Hepatocyte (in vitro differentiated cells): ENCODE results near the gene CELF4. TPM values are rescaled to one million over a fixed set of nuclear protein-coding genes. Genes with fewer than 3 reads are reported as not detected.

Experiments used
- DNase-seq: peaks from one replicate; pipeline ENCODE4 v3.0.0-alpha.2; 2016; ENCODE audit warnings: low spot score
- H2AFZ ChIP-seq: fragments of 200-600 bp; sonication (generic); 2 replicates; pipeline ENCODE4 v1.6.0; 2016; ENCODE audit warnings: antibody characterized with exemption, mild to moderate bottlenecking
- H3K27ac ChIP-seq: fragments of 200-600 bp; sonication (generic); 2 replicates; pipeline ENCODE4 v1.5.1; 2016; ENCODE audit warnings: mild to moderate bottlenecking
- H3K27me3 ChIP-seq: fragments of 200-600 bp; sonication (generic); 2 replicates; pipeline ENCODE4 v1.6.1; 2016
- H3K36me3 ChIP-seq: fragments of 200-600 bp; sonication (generic); replicated peaks from 2 replicates; pipeline ENCODE4 v1.5.1; 2016; ENCODE audit warnings: low read depth; ENCODE audit not compliant: insufficient read depth
- H3K4me1 ChIP-seq: fragments of 200-600 bp; sonication (generic); 2 replicates; pipeline ENCODE4 v1.5.1; 2016; ENCODE audit warnings: mild to moderate bottlenecking, moderate library complexity; ENCODE audit not compliant: insufficient read depth
- H3K4me2 ChIP-seq: fragments of 200-600 bp; sonication (generic); 2 replicates; pipeline ENCODE4 v1.6.0; 2016
- H3K4me3 ChIP-seq: fragments of 200-600 bp; sonication (generic); 2 replicates; pipeline ENCODE4 v1.5.1; 2016; ENCODE audit warnings: mild to moderate bottlenecking
- H3K79me2 ChIP-seq: fragments of 200-600 bp; sonication (generic); 2 replicates; pipeline ENCODE4 v1.6.0; 2017; ENCODE audit warnings: mild to moderate bottlenecking
- H3K9me2 ChIP-seq: fragments of 200-600 bp; sonication (generic); replicated peaks from 2 replicates; pipeline ENCODE4 v1.6.0; 2017; ENCODE audit warnings: mild to moderate bottlenecking; ENCODE audit not compliant: insufficient read depth
- H3K9me3 ChIP-seq: fragments of 200-600 bp; sonication (generic); 2 replicates; pipeline ENCODE4 v1.5.1; 2016; ENCODE audit warnings: low read depth, mild to moderate bottlenecking
- H4K20me1 ChIP-seq: fragments of 200-600 bp; sonication (generic); 2 replicates; pipeline ENCODE4 v1.6.0; 2016; ENCODE audit warnings: mild to moderate bottlenecking; ENCODE audit not compliant: insufficient read depth, poor library complexity, severe bottlenecking
- CTCF ChIP-seq: fragments of 200-600 bp; sonication (generic); IDR thresholded peaks from 2 replicates; pipeline ENCODE4 v1.5.1; 2016; ENCODE audit warnings: antibody characterized with exemption, mild to moderate bottlenecking; ENCODE audit not compliant: poor library complexity
- EZH2 ChIP-seq: fragments of 200-600 bp; sonication (generic); IDR thresholded peaks from 2 replicates; pipeline ENCODE4 v1.6.1; 2016; ENCODE audit warnings: antibody characterized with exemption, mild to moderate bottlenecking, borderline replicate concordance
- EZH2phosphoT487 ChIP-seq: fragments of 200-600 bp; sonication (generic); IDR thresholded peaks from one replicate; pipeline ENCODE4 v1.6.1; 2018; ENCODE audit warnings: antibody characterized with exemption, mild to moderate bottlenecking, low read depth, moderate library complexity; ENCODE audit not compliant: unreplicated experiment, severe bottlenecking
- WGBS: methylation state at CpG from one replicate; pipeline ENCODE4 v1.1.6; 2016; ENCODE audit warnings: low lambda C conversion rate; ENCODE audit errors: missing lambda C conversion rate; 5-methylcytosine and 5-hydroxymethylcytosine counted together
- polyA plus RNA-seq: library from polyadenylated mRNA; unstranded; fragments of >200 nt; fragmentation: Nextera tagmentation; extraction: Ambion mirVana; gene quantifications from 2 replicates; pipeline ENCODE4 v1.2.1, GENCODE V29; 2016
- total RNA-seq: library from RNA; depleted of rRNA; stranded (reverse); fragments of >200 nt; gene quantifications from 2 replicates; pipeline ENCODE4 v1.2.3, GENCODE V29; 2014

CELF4 gene
- total and polyA plus RNA-seq, 2 experiments from 2014 or later, result 1.3 to 2.9 TPM

DNA sequence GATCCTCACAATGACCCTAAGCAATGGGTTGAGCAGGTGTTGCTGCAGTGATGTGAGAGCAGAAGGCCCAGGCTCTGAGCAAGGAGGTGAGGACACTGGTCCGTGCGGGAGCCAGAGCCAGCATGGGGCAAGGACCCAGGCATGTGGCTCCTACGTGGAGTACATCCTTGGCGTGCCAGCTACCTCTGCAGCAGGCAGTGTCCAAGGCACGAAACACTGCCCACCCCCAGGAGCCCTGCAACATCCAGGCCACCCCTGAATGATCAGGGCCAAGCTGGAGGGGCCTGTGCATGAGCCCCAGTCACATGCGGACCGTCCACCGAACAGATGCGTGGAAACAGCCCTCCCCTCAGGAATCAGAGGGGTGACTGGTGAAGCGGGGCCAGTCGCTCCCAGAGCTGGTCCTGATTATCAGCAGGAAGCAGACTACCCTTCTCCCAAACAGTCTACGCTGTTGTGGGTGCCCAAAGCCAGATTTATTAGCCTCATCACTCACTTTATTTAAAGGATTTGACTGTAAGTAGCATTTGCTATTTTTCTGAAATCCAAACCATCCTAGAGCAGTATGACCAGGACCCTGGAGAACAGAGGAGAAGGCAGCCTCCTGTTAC lies 16.8 kb downstream of the CELF4 start:
- DNase-seq, result no peak
- no peaks in the 10 kb centered on the region for H3K36me3 ChIP-seq
- no peaks in the 10 kb centered on the region for H3K9me2 ChIP-seq
- no peaks in the 10 kb centered on the region for H3K79me2 ChIP-seq
- H4K20me1 ChIP-seq, result no peaks in the 10 kb centered on the region
- no peaks in the 10 kb centered on the region for H3K9me3 ChIP-seq
- TF ChIP-seq EZH2phosphoT487 (no peak), CTCF (no peak), EZH2 (no peak)
- WGBS, result 73% methylated on average over 12 of the region's 12 CpGs
- H3K4me3 ChIP-seq, result no peak overlapping the region
- H2AFZ ChIP-seq, result no peak overlapping the region
- no peak overlapping the region for H3K27ac ChIP-seq
- no peak overlapping the region for H3K4me2 ChIP-seq
- peaks cover 3% of the 10 kb centered on the region for H3K27me3 ChIP-seq
- no peaks in the 10 kb centered on the region for H3K4me1 ChIP-seq

GRCh38 chr18:37547196-37547827 lies 18.3 kb downstream of the CELF4 start:
- no peak overlapping the region for H2AFZ ChIP-seq
- no peaks in the 10 kb centered on the region for H3K4me1 ChIP-seq
- H3K79me2 ChIP-seq, result no peaks in the 10 kb centered on the region
- TF ChIP-seq EZH2 (no peak), EZH2phosphoT487 (no peak), CTCF (no peak)
- no peaks in the 10 kb centered on the region for H3K36me3 ChIP-seq
- no peak overlapping the region for H3K27ac ChIP-seq
- no peak overlapping the region for H3K4me2 ChIP-seq
- no peak overlapping the region for H3K4me3 ChIP-seq
- no peaks in the 10 kb centered on the region for H3K27me3 ChIP-seq
- no peaks in the 10 kb centered on the region for H4K20me1 ChIP-seq
- H3K9me3 ChIP-seq, result no peaks in the 10 kb centered on the region
- 64% methylated on average over 4 of the region's 4 CpGs for WGBS
- H3K9me2 ChIP-seq, result no peaks in the 10 kb centered on the region
- DNase-seq, result no peak

DNA sequence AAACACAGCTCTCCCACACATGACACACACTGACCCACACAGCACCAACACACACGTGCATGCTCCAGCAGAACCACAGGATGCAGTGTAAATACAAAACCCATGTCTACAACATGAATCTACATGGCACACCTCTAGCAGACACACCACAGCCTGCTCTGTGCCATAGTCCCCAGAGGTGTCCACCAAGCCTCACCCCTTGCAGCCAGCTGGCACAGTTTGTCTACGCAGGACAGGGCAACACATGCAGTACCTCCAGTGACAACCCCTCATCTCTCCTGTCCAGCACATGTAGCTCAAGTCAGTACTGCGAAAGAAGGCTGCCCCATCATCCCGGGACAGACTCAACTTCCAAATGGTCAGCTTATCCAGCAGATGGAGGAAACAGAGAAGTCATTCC lies 18.9 kb downstream of the CELF4 start:
- no peaks in the 10 kb centered on the region for H3K9me3 ChIP-seq
- 86% methylated on average over 4 of the region's 4 CpGs for WGBS
- H3K4me2 ChIP-seq, result no peak overlapping the region
- H3K9me2 ChIP-seq, result no peaks in the 10 kb centered on the region
- no peaks in the 10 kb centered on the region for H3K27me3 ChIP-seq
- TF ChIP-seq EZH2phosphoT487, result no peak
- no peaks in the 10 kb centered on the region for H4K20me1 ChIP-seq
- H3K4me3 ChIP-seq, result no peak overlapping the region
- H3K4me1 ChIP-seq, result no peaks in the 10 kb centered on the region
- H3K36me3 ChIP-seq, result no peaks in the 10 kb centered on the region
- no peaks in the 10 kb centered on the region for H3K79me2 ChIP-seq
- H2AFZ ChIP-seq, result no peak overlapping the region
- DNase-seq, result no peak
- H3K27ac ChIP-seq, result no peak overlapping the region

- 98% methylated on average over 5 of the region's 5 CpGs for WGBS
- H3K4me3 ChIP-seq, result no peak overlapping the region
Measured at GRCh38 chr18:37546272-37546537, 19.4 kb downstream of the CELF4 start.

More at GRCh38 chr18:37546272-37546537, 19.4 kb downstream of the CELF4 start:
- H3K9me2 ChIP-seq, result no peaks in the 10 kb centered on the region
- H3K4me2 ChIP-seq, result no peak overlapping the region
- H3K4me1 ChIP-seq, result no peaks in the 10 kb centered on the region
- no peaks in the 10 kb centered on the region for H3K27me3 ChIP-seq
- H2AFZ ChIP-seq, result no peak overlapping the region
- DNase-seq, result no peak
- H3K79me2 ChIP-seq, result no peaks in the 10 kb centered on the region
- H3K9me3 ChIP-seq, result no peaks in the 10 kb centered on the region
- TF ChIP-seq EZH2phosphoT487 (no peak), CTCF (no peak), EZH2 (no peak)
- H3K27ac ChIP-seq, result no peak overlapping the region
- no peaks in the 10 kb centered on the region for H4K20me1 ChIP-seq
- no peaks in the 10 kb centered on the region for H3K36me3 ChIP-seq
